Panc1 (cell line): ENCODE results near the gene C16orf89. TPM values are rescaled to one million over a fixed set of nuclear protein-coding genes. Genes with fewer than 3 reads are reported as not detected.

ENCODE experiments used
- total RNA-seq: library from RNA; stranded (reverse); gene quantifications from one replicate; pipeline ENCODE4 v1.2.1, GENCODE V29; 2021; ENCODE audit not compliant: unreplicated experiment

The C16orf89 gene
- total RNA-seq, 1 experiment from 2014 or later, result not detected

Other genes with a start within 250 kb of the C16orf89 start
- gene GLYR1, start 218.7 kb downstream of the C16orf89 start, total RNA-seq, result 111 TPM
- gene UBN1, start 218.5 kb downstream of the C16orf89 start, total RNA-seq, result 63.1 TPM
- 89.4 TPM for gene PPL, start 128.8 kb downstream of the C16orf89 start, total RNA-seq
- gene SEC14L5, start 107.6 kb downstream of the C16orf89 start, total RNA-seq, result 0.26 TPM
- 19.2 TPM for gene NAGPA, start 32.0 kb downstream of the C16orf89 start, total RNA-seq
- 46.6 TPM for gene ALG1, start 5.9 kb upstream of the C16orf89 start, total RNA-seq
- 24.4 TPM for gene EEF2KMT, start 31.8 kb upstream of the C16orf89 start, total RNA-seq